Measurements from ENCODE around the gene REXO4. TPM values are rescaled to one million over a fixed set of nuclear protein-coding genes. Genes with fewer than 3 reads are reported as not detected.

The REXO4 gene
- total RNA-seq, 1 donor from 2014 or later: 32.8 TPM

DNA sequence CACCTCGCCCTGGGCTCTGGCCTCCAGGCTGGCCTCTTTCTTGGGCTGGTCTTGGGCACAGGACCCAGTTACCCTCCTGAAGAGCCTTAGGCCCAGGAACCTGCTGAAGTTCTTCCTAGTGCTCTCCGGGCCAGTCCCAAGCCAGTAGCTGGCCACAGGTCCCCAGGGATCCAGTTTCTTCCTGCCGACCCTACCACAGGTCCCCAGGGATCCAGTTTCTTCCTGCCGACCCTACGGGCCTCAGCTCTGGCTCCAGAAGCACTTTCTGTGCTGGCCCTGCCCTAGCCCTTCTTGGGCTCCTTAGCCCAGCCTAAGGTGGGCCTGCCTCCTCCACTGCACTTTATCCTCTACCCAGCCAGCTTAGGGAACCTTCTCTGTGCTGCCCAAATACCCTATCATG, 23.8 kb upstream of the REXO4 start:
- H3K27ac Mint-ChIP-seq: no peak overlapping the region
- H3K4me3 Mint-ChIP-seq (ENCODE audit: low read depth): no peak overlapping the region
- no peak for DNase-seq (ENCODE audit: low spot score)

DNA sequence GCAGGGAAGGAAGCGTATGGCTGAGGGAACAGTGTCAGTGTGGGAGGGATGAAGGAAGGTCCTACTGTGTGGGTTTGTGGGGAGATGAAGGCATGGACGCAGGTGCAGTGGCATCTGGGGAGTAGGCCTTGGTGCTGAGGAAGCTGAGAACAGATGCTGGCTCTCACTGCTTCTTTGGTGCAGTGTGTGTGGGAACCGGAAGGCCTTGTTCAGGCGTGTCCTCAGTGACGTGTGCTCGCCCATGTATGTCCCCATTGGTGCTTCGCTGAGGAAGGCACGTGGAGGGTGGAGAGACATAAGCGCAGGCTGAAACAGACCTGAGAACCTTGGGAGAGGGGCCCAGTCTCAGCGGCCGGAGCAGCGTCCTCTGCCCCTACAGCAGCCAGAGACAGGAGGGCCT, 23.1 kb upstream of the REXO4 start:
- no peak for DNase-seq (ENCODE audit: low spot score)
- Mint-ChIP-seq H3K4me3 (ENCODE audit: low read depth) (no peak overlapping the region), H3K9me3 (no peaks in the 10 kb centered on the region), H3K27ac (no peak overlapping the region), H3K36me3 (ENCODE audit: low read depth) (no peaks in the 10 kb centered on the region), H3K4me1 (ENCODE audit: low read depth) (no peaks in the 10 kb centered on the region), H3K27me3 (ENCODE audit: low read depth) (no peaks in the 10 kb centered on the region)
- intact Hi-C loops (cut with micrococcal nuclease): no loop called here

More for the DNA sequence above, 23.8 kb upstream of the REXO4 start:
- Mint-ChIP-seq H3K9me3 (no peaks in the 10 kb centered on the region), H3K4me1 (ENCODE audit: low read depth) (no peaks in the 10 kb centered on the region), H3K36me3 (ENCODE audit: low read depth) (no peaks in the 10 kb centered on the region), H3K27me3 (ENCODE audit: low read depth) (no peaks in the 10 kb centered on the region)
- intact Hi-C loops (cut with micrococcal nuclease): no loop called here

DNA sequence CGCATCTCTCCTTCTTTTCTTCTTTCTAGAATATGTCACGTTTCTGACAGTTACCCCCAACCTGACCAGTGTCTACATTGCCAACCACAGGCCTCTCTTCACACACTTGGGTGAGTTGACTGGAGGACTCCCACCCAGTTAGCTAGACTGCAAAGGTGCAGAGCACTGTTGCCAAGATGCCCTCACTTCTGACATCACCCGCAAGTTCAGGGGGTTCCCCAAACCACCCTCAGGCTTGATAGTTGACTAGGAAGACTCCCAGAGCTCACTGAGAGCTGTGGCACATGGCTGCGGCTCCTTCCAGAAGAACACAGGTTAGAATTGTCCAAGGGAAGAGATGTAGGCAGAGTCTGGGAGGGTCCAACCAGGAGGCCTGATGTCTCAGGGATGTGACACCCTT, 21.5 kb upstream of the REXO4 start:
- intact Hi-C loops (cut with micrococcal nuclease): no loop called here
- H3K9me3 Mint-ChIP-seq: no peaks in the 10 kb centered on the region
- no peaks in the 10 kb centered on the region for H3K4me1 Mint-ChIP-seq (ENCODE audit: low read depth)
- H3K27me3 Mint-ChIP-seq (ENCODE audit: low read depth): no peaks in the 10 kb centered on the region
- no peak overlapping the region for H3K4me3 Mint-ChIP-seq (ENCODE audit: low read depth)
- no peaks in the 10 kb centered on the region for H3K36me3 Mint-ChIP-seq (ENCODE audit: low read depth)
- H3K27ac Mint-ChIP-seq: no peak overlapping the region
- DNase-seq (ENCODE audit: low spot score): no peak

DNA sequence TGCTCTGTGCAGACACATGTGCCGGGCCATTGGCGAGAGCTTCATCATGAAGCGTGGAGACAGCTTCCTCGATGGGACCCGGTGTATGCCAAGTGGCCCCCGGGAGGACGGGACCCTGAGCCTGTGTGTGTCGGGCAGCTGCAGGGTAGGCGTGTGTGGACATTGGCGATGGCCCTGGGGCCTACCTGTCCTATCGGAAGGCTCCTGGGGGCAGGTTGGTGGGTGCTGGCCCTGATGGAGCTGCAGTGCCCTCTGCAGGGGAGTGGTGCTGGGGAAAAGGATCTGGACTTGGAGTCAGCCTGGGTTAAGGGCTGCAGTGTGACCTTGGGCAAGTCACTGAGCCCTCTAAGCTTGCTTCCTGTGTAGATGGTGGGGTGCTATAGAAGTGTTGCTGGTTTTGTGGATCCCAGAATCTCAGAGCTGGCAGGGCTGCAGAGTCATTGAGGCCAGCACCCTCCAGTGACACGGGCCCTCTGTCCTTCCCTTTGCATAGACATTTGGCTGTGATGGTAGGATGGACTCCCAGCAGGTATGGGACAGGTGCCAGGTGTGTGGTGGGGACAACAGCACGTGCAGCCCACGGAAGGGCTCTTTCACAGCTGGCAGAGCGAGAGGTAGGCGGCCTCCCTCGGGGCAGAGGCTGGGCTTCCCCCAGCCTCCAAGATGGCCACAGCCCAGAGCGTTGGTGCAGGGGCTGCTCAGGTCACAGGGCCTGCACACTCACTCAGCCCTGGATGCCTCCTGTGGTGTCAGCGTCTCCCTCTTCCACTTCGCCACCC, 20.1 kb upstream of the REXO4 start:
- no peaks in the 10 kb centered on the region for H3K9me3 Mint-ChIP-seq
- intact Hi-C loops (cut with micrococcal nuclease): no loop called here

DNA sequence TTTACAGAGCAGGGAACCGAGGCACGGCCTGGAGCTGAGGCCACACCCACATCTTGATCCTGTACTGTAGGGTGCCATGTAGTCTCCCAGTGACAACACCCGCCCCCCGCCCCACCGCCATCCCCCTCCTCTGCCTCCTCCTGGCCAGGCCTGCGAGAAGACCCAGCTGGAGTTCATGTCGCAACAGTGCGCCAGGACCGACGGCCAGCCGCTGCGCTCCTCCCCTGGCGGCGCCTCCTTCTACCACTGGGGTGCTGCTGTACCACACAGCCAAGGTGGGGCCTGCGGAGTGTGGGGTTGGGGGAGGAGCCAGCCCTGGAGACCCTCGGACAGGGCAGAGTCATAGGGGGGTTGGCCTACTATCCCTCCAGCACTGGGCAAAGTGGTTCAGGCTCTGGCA, 18.9 kb upstream of the REXO4 start:
- no peaks in the 10 kb centered on the region for H3K27me3 Mint-ChIP-seq (ENCODE audit: low read depth)
- no peaks in the 10 kb centered on the region for H3K4me1 Mint-ChIP-seq (ENCODE audit: low read depth)
- H3K4me3 Mint-ChIP-seq (ENCODE audit: low read depth): no peak overlapping the region
- intact Hi-C loops (cut with micrococcal nuclease): no loop called here
- no peak overlapping the region for H3K27ac Mint-ChIP-seq
- DNase-seq (ENCODE audit: low spot score): no peak
- no peaks in the 10 kb centered on the region for H3K36me3 Mint-ChIP-seq (ENCODE audit: low read depth)
- no peaks in the 10 kb centered on the region for H3K9me3 Mint-ChIP-seq

More for the DNA sequence above, 20.1 kb upstream of the REXO4 start:
- H3K4me1 Mint-ChIP-seq (ENCODE audit: low read depth): no peaks in the 10 kb centered on the region
- no peak overlapping the region for H3K27ac Mint-ChIP-seq
- H3K27me3 Mint-ChIP-seq (ENCODE audit: low read depth): no peaks in the 10 kb centered on the region
- H3K4me3 Mint-ChIP-seq (ENCODE audit: low read depth): no peak overlapping the region
- no peaks in the 10 kb centered on the region for H3K36me3 Mint-ChIP-seq (ENCODE audit: low read depth)
- no peak for DNase-seq (ENCODE audit: low spot score)

DNA sequence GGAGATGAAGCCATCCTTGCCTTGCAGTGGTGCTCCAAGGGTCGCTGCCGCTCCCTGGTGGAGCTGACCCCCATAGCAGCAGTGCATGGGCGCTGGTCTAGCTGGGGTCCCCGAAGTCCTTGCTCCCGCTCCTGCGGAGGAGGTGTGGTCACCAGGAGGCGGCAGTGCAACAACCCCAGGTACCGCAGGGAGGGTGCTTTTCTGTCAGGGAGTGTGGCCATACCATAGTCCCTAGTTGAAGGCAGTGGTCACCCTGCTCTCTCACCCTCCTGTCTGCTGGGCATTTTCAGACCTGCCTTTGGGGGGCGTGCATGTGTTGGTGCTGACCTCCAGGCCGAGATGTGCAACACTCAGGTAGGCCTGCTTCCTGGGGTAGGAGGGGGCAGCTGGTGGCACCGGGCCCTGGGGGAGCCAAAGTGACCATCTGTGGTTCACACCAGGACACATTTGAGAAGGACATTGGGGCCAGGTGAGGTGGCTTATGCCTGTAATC, 15.6 kb upstream of the REXO4 start:
- no peak for DNase-seq (ENCODE audit: low spot score)
- H3K4me3 Mint-ChIP-seq (ENCODE audit: low read depth): no peak overlapping the region
- intact Hi-C loops (cut with micrococcal nuclease): no loop called here
- no peaks in the 10 kb centered on the region for H3K9me3 Mint-ChIP-seq
- H3K27ac Mint-ChIP-seq: no peak overlapping the region
- no peaks in the 10 kb centered on the region for H3K36me3 Mint-ChIP-seq (ENCODE audit: low read depth)
- H3K4me1 Mint-ChIP-seq (ENCODE audit: low read depth): no peaks in the 10 kb centered on the region
- peaks cover 5% of the 10 kb centered on the region for H3K27me3 Mint-ChIP-seq (ENCODE audit: low read depth)

DNA sequence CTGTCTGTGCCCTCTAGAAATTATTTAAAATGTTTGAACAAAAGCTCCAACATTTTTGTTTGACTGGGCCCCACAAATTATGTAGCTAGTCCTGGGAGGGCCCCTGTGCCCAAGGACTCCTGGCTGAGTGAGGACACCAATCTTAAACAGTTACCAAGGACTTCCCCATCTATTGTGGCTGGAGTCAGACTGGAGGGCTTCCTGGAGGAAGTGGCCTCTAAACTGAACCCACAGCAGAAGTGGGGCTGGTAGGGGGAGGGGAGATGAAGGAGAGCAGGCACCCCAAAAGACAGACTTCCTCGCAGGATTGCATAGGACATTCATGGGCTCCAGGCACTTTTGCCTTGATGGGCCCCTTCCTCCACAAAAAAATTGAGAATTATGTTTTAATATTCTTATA, 12.4 kb upstream of the REXO4 start:
- intact Hi-C loops (cut with micrococcal nuclease): no loop called here
- Mint-ChIP-seq H3K4me1 (ENCODE audit: low read depth) (no peaks in the 10 kb centered on the region), H3K4me3 (ENCODE audit: low read depth) (no peak overlapping the region), H3K9me3 (no peaks in the 10 kb centered on the region), H3K27ac (no peak overlapping the region), H3K27me3 (ENCODE audit: low read depth) (peaks cover 23% of the 10 kb centered on the region), H3K36me3 (ENCODE audit: low read depth) (no peaks in the 10 kb centered on the region)
- DNase-seq (ENCODE audit: low spot score): no peak

DNA sequence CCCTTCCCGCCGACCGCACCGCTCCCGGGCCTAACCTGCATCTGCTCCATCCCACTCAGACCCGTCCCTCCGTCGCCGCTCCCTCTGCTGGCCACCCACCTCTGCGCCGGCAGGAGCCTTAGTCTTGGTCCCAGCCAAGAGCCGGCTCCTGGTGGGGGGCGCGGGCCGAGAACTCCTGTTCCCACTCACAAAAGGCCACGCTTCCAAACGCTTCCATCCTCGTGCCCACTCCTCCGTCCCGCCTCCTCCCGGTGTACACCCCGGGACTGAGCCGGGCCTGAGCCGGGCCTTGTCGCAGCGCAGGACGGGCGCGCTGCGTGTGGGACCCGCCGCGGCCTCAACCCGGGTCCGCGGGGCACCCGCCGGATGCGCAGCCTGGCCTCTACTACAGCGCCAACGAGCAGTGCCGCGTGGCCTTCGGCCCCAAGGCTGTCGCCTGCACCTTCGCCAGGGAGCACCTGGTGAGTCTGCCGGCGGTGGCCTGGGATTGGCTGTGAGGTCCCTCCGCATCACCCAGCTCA, 11.9 kb upstream of the REXO4 start:
- no peaks in the 10 kb centered on the region for H3K4me1 Mint-ChIP-seq (ENCODE audit: low read depth)
- DNase-seq (ENCODE audit: low spot score): no peak
- H3K27ac Mint-ChIP-seq: no peak overlapping the region
- H3K4me3 Mint-ChIP-seq (ENCODE audit: low read depth): no peak overlapping the region
- H3K9me3 Mint-ChIP-seq: no peaks in the 10 kb centered on the region
- H3K36me3 Mint-ChIP-seq (ENCODE audit: low read depth): no peaks in the 10 kb centered on the region
- intact Hi-C loops (cut with micrococcal nuclease): no loop called here
- peaks cover 23% of the 10 kb centered on the region for H3K27me3 Mint-ChIP-seq (ENCODE audit: low read depth)

DNA sequence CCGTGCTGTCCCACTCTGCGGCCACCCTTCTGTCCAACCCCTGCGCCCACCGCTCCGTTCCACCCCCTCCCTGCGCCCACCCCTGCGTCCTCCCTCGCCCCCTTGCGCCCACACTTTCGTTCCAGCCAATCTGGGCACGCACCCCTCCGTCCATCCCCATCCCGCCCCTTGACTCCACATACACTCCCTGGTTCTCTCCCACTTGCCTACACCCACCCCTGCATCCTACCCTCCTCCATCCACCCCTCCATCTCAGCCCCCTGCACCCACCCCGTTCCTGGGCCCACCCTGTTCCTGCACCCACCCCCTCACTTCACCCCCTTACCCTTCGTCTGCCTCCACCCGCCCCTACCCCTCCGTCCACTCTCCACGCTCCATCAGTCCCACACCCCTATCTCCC, 11.4 kb upstream of the REXO4 start:
- Mint-ChIP-seq H3K9me3 (no peaks in the 10 kb centered on the region), H3K27me3 (ENCODE audit: low read depth) (peaks cover 23% of the 10 kb centered on the region), H3K36me3 (ENCODE audit: low read depth) (no peaks in the 10 kb centered on the region), H3K4me3 (ENCODE audit: low read depth) (no peak overlapping the region), H3K4me1 (ENCODE audit: low read depth) (no peaks in the 10 kb centered on the region), H3K27ac (no peak overlapping the region)
- intact Hi-C loops (cut with micrococcal nuclease): no loop called here
- no peak for DNase-seq (ENCODE audit: low spot score)

DNA sequence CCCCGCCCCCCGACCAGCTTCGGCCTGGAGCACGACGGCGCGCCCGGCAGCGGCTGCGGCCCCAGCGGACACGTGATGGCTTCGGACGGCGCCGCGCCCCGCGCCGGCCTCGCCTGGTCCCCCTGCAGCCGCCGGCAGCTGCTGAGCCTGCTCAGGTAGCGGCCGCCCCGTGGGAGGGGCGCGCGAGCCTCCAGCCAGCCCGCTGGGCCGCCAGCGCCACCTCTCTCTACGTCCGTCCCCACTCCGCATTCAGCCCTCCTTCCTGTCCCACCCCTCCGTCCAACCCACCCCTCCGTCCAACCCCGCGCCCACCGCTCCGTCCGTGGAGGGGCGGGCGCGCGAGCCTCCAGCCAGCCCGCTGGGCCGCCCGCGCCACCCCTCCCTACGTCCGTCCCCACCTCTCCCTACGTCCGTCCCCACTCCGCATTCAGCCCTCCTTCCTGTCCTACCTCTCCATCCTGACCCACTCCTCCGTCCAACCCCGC, 10.8 kb upstream of the REXO4 start:
- Mint-ChIP-seq H3K36me3 (ENCODE audit: low read depth) (no peaks in the 10 kb centered on the region), H3K9me3 (no peaks in the 10 kb centered on the region), H3K27ac (no peak overlapping the region), H3K4me3 (ENCODE audit: low read depth) (no peak overlapping the region), H3K4me1 (ENCODE audit: low read depth) (no peaks in the 10 kb centered on the region), H3K27me3 (ENCODE audit: low read depth) (peaks cover 23% of the 10 kb centered on the region)
- intact Hi-C loops (cut with micrococcal nuclease): no loop called here
- DNase-seq (ENCODE audit: low spot score): no peak

DNA sequence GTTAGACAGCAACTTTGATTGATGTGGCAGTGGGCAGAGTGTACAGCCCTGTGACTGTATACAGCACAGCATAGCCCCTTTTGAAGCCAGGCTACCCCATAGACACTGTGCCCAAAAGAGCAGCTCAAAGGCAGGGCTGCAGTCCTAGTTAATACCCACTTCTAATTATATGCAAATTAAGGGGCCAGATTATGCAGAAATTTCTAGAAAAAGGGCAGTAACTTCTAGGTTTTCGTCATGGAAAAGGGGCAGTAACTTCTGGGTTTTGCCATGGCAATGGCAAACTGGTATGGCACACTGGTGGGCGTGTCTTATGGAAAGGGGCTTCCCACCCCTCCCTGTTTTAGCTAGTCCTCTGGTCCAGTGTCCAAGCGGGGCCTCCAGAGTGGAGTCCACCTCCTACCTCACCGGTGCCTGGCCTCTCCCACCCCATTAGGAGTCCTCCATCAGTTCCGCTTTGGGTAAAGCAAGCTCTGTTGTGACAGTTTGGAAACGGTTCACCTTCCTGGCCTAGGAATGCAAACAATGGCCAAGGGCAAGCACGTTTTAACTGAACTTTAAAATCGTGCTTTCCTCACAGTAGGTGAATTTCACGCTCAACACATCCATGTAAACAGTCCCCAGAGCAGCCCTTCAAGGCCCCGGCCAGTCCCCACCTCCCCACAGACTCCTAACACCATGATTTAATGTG, 10.0 kb upstream of the REXO4 start:
- intact Hi-C loops (cut with micrococcal nuclease): no loop called here
- no peak overlapping the region for H3K27ac Mint-ChIP-seq
- no peaks in the 10 kb centered on the region for H3K9me3 Mint-ChIP-seq
- peaks cover under 1% of the 10 kb centered on the region for H3K4me1 Mint-ChIP-seq (ENCODE audit: low read depth)
- DNase-seq (ENCODE audit: low spot score): no peak
- H3K27me3 Mint-ChIP-seq (ENCODE audit: low read depth): peaks cover 23% of the 10 kb centered on the region
- H3K36me3 Mint-ChIP-seq (ENCODE audit: low read depth): no peaks in the 10 kb centered on the region
- H3K4me3 Mint-ChIP-seq (ENCODE audit: low read depth): no peak overlapping the region

DNA sequence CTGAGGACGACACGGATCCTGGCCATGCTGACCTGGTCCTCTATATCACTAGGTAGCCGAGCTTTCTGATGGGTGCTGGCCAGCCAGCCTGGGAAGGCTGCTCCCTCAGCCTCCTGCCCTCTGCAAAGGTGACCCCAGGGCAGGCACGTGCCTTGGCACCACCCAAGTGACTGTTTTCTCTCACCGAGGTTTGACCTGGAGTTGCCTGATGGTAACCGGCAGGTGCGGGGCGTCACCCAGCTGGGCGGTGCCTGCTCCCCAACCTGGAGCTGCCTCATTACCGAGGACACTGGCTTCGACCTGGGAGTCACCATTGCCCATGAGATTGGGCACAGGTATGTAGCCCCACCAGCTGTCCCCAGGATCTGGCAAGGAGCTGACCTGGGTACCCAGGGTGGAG, 8.2 kb upstream of the REXO4 start:
- intact Hi-C loops (cut with micrococcal nuclease): no loop called here
- DNase-seq (ENCODE audit: low spot score): no peak
- Mint-ChIP-seq H3K9me3 (no peaks in the 10 kb centered on the region), H3K4me1 (ENCODE audit: low read depth) (peaks cover 13% of the 10 kb centered on the region), H3K4me3 (ENCODE audit: low read depth) (no peak overlapping the region), H3K27me3 (ENCODE audit: low read depth) (peaks cover 23% of the 10 kb centered on the region), H3K36me3 (ENCODE audit: low read depth) (no peaks in the 10 kb centered on the region), H3K27ac (no peak overlapping the region)

DNA sequence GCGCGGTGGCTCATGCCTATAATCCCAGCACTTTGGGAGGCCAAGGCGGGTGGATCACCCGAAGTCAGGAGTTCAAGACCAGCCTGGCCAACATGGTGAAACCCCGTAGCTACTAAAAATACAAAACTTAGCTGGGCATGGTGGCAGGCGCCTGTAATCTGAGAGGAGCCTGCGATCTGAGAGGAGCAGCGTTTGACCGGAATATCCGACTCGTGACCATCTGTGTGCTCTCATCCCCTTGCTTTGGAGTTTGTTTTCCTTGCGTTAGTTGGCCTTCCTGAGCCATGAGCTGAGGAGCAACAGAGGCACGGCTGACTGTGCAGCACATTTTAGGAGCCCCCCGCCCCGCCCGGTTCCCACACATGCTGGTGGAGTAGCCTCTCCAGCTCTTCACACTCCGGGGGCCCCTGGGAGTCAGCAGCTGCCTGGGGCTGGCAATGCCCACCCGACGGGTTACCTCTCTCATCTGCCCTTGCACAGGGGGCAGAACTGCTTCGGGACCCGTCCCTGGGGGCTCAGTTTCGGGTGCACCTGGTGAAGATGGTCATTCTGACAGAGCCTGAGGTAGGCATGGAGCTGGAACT, 7.3 kb upstream of the REXO4 start:
- Mint-ChIP-seq H3K36me3 (ENCODE audit: low read depth) (no peaks in the 10 kb centered on the region), H3K27me3 (ENCODE audit: low read depth) (peaks cover 21% of the 10 kb centered on the region), H3K4me3 (ENCODE audit: low read depth) (no peak overlapping the region), H3K9me3 (no peaks in the 10 kb centered on the region), H3K4me1 (ENCODE audit: low read depth) (peaks cover 17% of the 10 kb centered on the region), H3K27ac (no peak overlapping the region)
- intact Hi-C loops (cut with micrococcal nuclease): no loop called here
- DNase-seq (ENCODE audit: low spot score): no peak
